Measurements from ENCODE around the gene MAPK13.

MAPK13 gene

GRCh38 chr6:36139991-36140710, 9.8 kb downstream of the MAPK13 start:
- TF ChIP-seq, protein P1, sequence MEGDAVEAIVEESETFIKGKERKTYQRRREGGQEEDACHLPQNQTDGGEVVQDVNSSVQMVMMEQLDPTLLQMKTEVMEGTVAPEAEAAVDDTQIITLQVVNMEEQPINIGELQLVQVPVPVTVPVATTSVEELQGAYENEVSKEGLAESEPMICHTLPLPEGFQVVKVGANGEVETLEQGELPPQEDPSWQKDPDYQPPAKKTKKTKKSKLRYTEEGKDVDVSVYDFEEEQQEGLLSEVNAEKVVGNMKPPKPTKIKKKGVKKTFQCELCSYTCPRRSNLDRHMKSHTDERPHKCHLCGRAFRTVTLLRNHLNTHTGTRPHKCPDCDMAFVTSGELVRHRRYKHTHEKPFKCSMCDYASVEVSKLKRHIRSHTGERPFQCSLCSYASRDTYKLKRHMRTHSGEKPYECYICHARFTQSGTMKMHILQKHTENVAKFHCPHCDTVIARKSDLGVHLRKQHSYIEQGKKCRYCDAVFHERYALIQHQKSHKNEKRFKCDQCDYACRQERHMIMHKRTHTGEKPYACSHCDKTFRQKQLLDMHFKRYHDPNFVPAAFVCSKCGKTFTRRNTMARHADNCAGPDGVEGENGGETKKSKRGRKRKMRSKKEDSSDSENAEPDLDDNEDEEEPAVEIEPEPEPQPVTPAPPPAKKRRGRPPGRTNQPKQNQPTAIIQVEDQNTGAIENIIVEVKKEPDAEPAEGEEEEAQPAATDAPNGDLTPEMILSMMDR (IDR thresholded peaks at IDR 0.05; ENCODE audit: low read depth, low read length), result no peak
- H3K4me3 ChIP-seq (replicated peaks in 1 of 2; ENCODE audit: low read depth in 2 of 2, low read length in 2 of 2), result no peak overlapping the region
- DNase-seq (ENCODE audit: low read depth in 2 of 2), result no peak

DNA sequence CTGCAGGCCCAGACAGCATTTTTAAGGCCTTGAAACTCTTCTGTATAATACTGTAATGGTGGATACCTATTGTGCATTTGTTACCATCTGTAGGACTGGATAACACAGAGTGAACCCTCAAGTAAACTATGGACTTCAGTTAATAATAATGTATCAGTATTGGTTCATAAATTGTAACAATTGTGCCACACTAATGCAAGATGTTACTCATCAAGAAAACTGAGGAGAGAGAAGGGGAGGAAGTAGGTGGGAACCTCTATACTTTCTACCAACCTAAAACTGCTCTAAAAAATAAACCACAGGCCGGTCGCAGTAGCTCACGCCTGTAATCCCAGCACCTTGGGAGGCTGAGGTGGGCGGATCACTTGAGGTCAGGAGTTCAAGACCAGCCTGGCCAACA, 10.8 kb downstream of the MAPK13 start:
- TF ChIP-seq, protein P1 (IDR thresholded peaks at IDR 0.05; ENCODE audit: low read depth, low read length), result no peak
- DNase-seq (ENCODE audit: low read depth in 2 of 2), result no peak
- H3K4me3 ChIP-seq (replicated peaks in 1 of 2; ENCODE audit: low read depth in 2 of 2, low read length in 2 of 2), result no peak overlapping the region

DNA sequence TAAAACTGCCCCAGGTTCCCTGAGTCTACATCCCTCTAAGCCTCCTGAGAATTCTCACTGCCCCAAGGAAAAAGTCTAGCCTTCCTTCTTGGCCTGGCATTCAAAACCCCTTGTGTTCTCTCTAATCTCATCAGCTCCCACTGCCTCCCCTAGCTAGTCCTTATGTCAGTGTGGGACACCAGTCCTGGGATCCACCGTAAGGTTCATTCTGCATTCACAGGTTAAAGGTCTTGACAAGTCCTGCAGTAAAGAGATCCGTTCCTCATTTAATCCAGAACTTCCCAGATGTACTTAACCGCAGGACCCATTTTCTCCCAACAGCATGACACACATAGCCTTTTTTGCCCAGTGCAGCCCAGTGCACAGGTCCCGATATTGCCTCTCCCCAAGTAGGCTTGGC, 11.6 kb downstream of the MAPK13 start:
- DNase-seq (ENCODE audit: low read depth in 2 of 2), result no peak
- no peak overlapping the region for H3K4me3 ChIP-seq (replicated peaks in 1 of 2; ENCODE audit: low read depth in 2 of 2, low read length in 2 of 2)
- TF ChIP-seq, protein P1 (IDR thresholded peaks at IDR 0.05; ENCODE audit: low read depth, low read length), result no peak

DNA sequence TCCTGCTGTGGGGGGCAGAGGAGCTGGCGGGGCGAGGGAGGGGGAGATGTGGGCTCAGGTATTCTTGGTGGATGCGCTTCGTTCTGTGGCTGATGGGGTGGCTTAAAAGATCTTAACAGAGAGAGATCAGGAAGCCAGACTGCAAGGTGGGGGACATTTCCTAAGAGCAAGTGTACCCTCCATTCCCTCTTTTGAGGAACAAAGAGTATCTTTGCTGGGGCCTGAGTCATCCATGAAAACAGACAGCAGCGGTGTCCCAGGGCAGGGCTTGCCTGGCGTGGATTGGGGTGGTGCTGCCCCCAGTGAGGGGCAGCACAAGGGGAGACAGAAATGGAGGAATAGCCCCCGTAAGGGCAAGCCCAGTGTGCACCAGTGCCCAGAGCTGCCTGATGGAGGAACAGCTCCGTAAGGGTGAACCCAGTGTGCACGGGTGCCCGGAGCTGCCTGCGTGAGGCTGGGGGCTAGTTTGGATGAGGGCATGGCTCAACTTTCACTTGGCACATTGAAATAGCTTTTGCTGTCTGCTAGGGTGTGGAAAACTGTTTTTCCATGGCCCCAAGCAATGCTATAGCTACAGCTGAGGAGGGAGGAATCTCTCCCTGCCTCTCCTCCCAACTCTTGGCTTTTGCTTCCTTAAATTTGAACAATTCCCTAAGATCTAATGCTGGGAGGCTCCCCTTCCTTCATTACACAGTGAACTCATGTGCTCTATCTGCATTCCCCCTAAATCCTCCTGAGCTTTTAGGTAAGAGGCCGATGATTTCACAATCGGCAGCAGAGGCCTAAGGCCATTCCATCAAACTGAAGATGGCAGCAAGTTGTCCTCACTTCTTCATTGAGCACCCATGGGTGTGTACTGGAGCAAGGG, 12.9 kb downstream of the MAPK13 start:
- TF ChIP-seq, protein P1 (IDR thresholded peaks at IDR 0.05; ENCODE audit: low read depth, low read length), result no peak
- no peak for DNase-seq (ENCODE audit: low read depth in 2 of 2)

GRCh38 chr6:36145495-36145894, 15.2 kb downstream of the MAPK13 start:
- no peak for DNase-seq (ENCODE audit: low read depth in 2 of 2)
- no peak overlapping the region for H3K4me3 ChIP-seq (replicated peaks in 1 of 2; ENCODE audit: low read depth in 2 of 2, low read length in 2 of 2)
- TF ChIP-seq, protein P1 (IDR thresholded peaks at IDR 0.05; ENCODE audit: low read depth, low read length), result no peak

More for the DNA sequence above, 12.9 kb downstream of the MAPK13 start:
- no peak overlapping the region for H3K4me3 ChIP-seq (replicated peaks in 1 of 2; ENCODE audit: low read depth in 2 of 2, low read length in 2 of 2)

- H3K4me3 ChIP-seq (replicated peaks in 1 of 2; ENCODE audit: low read depth in 2 of 2, low read length in 2 of 2), result no peak overlapping the region
- no peak for DNase-seq (ENCODE audit: low read depth in 2 of 2)
- TF ChIP-seq, protein P1 (IDR thresholded peaks at IDR 0.05; ENCODE audit: low read depth, low read length), result no peak
These were observed 17.0 kb downstream of the MAPK13 start for GRCh38 chr6:36147294-36147693.

All from cardiac fibroblast (primary cell).